Gastrocnemius medialis (tissue), 4 donors: ENCODE results near the gene SSBP3. TPM values are rescaled to one million over a fixed set of nuclear protein-coding genes. Genes with fewer than 3 reads are reported as not detected.

Experiments
- ATAC-seq, 2 donors: fragments of 150-250 bp; one replicate each; pipeline ENCODE4 v1.9.1; 2016
- DNase-seq, 2 donors: peaks; one replicate each; pipeline ENCODE4 v3.0.0-alpha.2; 2019
- H3K27ac ChIP-seq, 4 donors: fragments of 200-600 bp; sonication (generic); 1 replicate in 1 of 4; 2 replicates in 3 of 4; pipeline ENCODE4 v1.5.1; 2016 to 2018; ENCODE audit warnings: mild to moderate bottlenecking in 2 of 4, moderate library complexity in 1 of 4
- H3K27me3 ChIP-seq, 3 donors: fragments of 200-600 bp; sonication (generic) in 2 of 3; 1 replicate in 1 of 3; 2 replicates in 2 of 3; pipeline versions ENCODE4 v1.5.1 to v1.6.0; 2016 to 2019; ENCODE audit warnings: mild to moderate bottlenecking in 1 of 3, moderate library complexity in 1 of 3
- H3K36me3 ChIP-seq, 2 donors: fragments of 200-600 bp; sonication (generic) in 1 of 2; one replicate each; pipeline ENCODE4 v1.5.1; 2017 to 2018
- H3K4me1 ChIP-seq, 2 donors: fragments of 200-600 bp; sonication (generic) in 1 of 2; one replicate each; pipeline ENCODE4 v1.5.1; 2016 to 2017; ENCODE audit warnings: mild to moderate bottlenecking in 2 of 2
- H3K4me3 ChIP-seq, 4 donors: fragments of 200-600 bp; sonication (generic) in 3 of 4; 1 replicate in 1 of 4; 2 replicates in 3 of 4; pipeline ENCODE4 v1.5.1; 2016 to 2019; ENCODE audit warnings: mild to moderate bottlenecking in 2 of 4
- H3K9me3 ChIP-seq, 3 donors: fragments of 200-600 bp; sonication (generic) in 2 of 3; 1 replicate in 1 of 3; 2 replicates in 2 of 3; pipeline ENCODE4 v1.5.1; 2016 to 2019
- CTCF ChIP-seq, 5 experiments: fragments of 450-650 bp in 3 of 5; fragments of 200-600 bp in 2 of 5; sonication (generic) in 2 of 5; IDR thresholded peaks in 4 of 5; conservative IDR thresholded peaks in 1 of 5; 1 replicate in 4 of 5; 2 replicates in 1 of 5; pipeline ENCODE4 v1.5.1; 2016 to 2019; ENCODE audit warnings: antibody characterized with exemption in 5 of 5, mild to moderate bottlenecking in 3 of 5, moderate library complexity in 3 of 5
- POLR2A ChIP-seq, 2 donors: fragments of 450-650 bp; IDR thresholded peaks; one replicate each; pipeline ENCODE4 v1.6.1; 2017; ENCODE audit warnings: antibody characterized with exemption in 2 of 2, mild to moderate bottlenecking in 2 of 2, moderate library complexity in 2 of 2
- in situ Hi-C, 4 donors: fragments of 200-750 bp; cut with MboI; loops; one replicate each; pipeline versions ENCODE4 v1.15.0 to v1.8.0; 2017; ENCODE audit warnings: low sequenced_read_pairs in 4 of 4
- intact Hi-C: fragments of 100-400 bp; cut with DNase I; formaldehyde crosslinking; loops from one replicate; pipeline ENCODE4 v1.15.1; 2023; ENCODE audit warnings: low total_unique reads
- total RNA-seq, 4 donors: library from RNA; depleted of rRNA; stranded (reverse); fragments of >200 nt; gene quantifications; one replicate each; pipeline versions ENCODE4 v1.1.0 to v1.2.3, GENCODE V29; 2016

Gene SSBP3
- total RNA-seq, 4 donors from 2014 or later = 3.6 to 21.0 (median 14.9) TPM

- TF ChIP-seq POLR2A (IDR thresholded peaks at IDR 0.05) = no peak
- no peak for TF ChIP-seq CTCF (IDR thresholded peaks at IDR 0.05 in 4 of 5, conservative IDR thresholded peaks at IDR 0.05 in 1 of 5)
- in situ Hi-C loops = no loop called here
- H3K9me3 ChIP-seq = no peaks in the 10 kb centered on the region
- no peak for DNase-seq
- intact Hi-C loops = loop anchor here (2.0 kb wide), 1 partner anchor 15 kb away; no protein-coding TSS in a partner anchor
- peaks cover 83 to 85% of the 10 kb centered on the region in 2 donors for H3K4me1 ChIP-seq
- no peaks in the 10 kb centered on the region for H3K36me3 ChIP-seq
- H3K4me3 ChIP-seq = no peak overlapping the region
- ATAC-seq = no peak
- H3K27me3 ChIP-seq = no peaks in the 10 kb centered on the region
- peak overlapping the region; percentile 65 to 81 (median 74) for H3K27ac ChIP-seq
These were observed 80.3 kb downstream of the SSBP3 start for GRCh38 chr1:54325703-54326461.

- peak overlapping the region; percentile 65 to 81 (median 74) for H3K27ac ChIP-seq
- no peaks in the 10 kb centered on the region for H3K36me3 ChIP-seq
- no peaks in the 10 kb centered on the region for H3K9me3 ChIP-seq
- H3K4me3 ChIP-seq = no peak overlapping the region
- in situ Hi-C loops = no loop called here
- peaks cover 77 to 81% of the 10 kb centered on the region in 2 donors for H3K4me1 ChIP-seq
- H3K27me3 ChIP-seq = no peaks in the 10 kb centered on the region
- TF ChIP-seq CTCF (IDR thresholded peaks at IDR 0.05 in 4 of 5, conservative IDR thresholded peaks at IDR 0.05 in 1 of 5) = no peak
- TF ChIP-seq POLR2A (IDR thresholded peaks at IDR 0.05) = no peak
- DNase-seq (no peak), ATAC-seq (peak in 1 of 2 donors; percentile 1)
- intact Hi-C loops = no loop called here
These were observed 80.9 kb downstream of the SSBP3 start for GRCh38 chr1:54325284-54325683.

GRCh38 chr1:54324251-54325140, 81.7 kb downstream of the SSBP3 start:
- no peak for DNase-seq
- no peaks in the 10 kb centered on the region for H3K36me3 ChIP-seq
- in situ Hi-C loops = no loop called here
- peak overlapping the region; percentile 65 to 81 (median 74) for H3K27ac ChIP-seq
- intact Hi-C loops = no loop called here
- H3K4me3 ChIP-seq = no peak overlapping the region
- H3K9me3 ChIP-seq = no peaks in the 10 kb centered on the region
- H3K4me1 ChIP-seq = peaks cover 70 to 73% of the 10 kb centered on the region in 2 donors
- peak; percentile 17 to 47 for ATAC-seq
- H3K27me3 ChIP-seq = no peaks in the 10 kb centered on the region
- TF ChIP-seq CTCF (IDR thresholded peaks at IDR 0.05 in 4 of 5, conservative IDR thresholded peaks at IDR 0.05 in 1 of 5) = no peak

- TF ChIP-seq POLR2A (IDR thresholded peaks at IDR 0.05) (no peak), CTCF (IDR thresholded peaks at IDR 0.05 in 4 of 5, conservative IDR thresholded peaks at IDR 0.05 in 1 of 5) (no peak)
- no peak for DNase-seq
- intact Hi-C loops (no loop called here), in situ Hi-C loops (no loop called here)
- Histone ChIP-seq H3K9me3 (no peaks in the 10 kb centered on the region), H3K4me3 (no peak overlapping the region), H3K4me1 (peaks cover 64 to 67% of the 10 kb centered on the region in 2 donors), H3K27me3 (no peaks in the 10 kb centered on the region), H3K27ac (peak overlapping the region; percentile 65 to 81 (median 74)), H3K36me3 (no peaks in the 10 kb centered on the region)
- no peak for ATAC-seq
These were observed 82.3 kb downstream of the SSBP3 start for GRCh38 chr1:54323921-54324250.
